MCF 10A (cell line): Measurements from ENCODE around the gene LACTB. TPM values are rescaled to one million over a fixed set of nuclear protein-coding genes. Genes with fewer than 3 reads are reported as not detected.

Source experiments
- BruUV-seq: library from RNA; stranded (reverse); fragments of 400-500 nt; replicated peaks from 2 replicates; lab custom pipeline; 2021; lab: Mats Ljungman, UMichigan
- CTCF ChIA-PET: fragments of 300-600 bp; sonication (Branson Sonifier 250); formaldehyde crosslinking; extraction: SDS; loops from one replicate; lab custom pipeline; 2021; ENCODE audit warnings: antibody characterized with exemption, inconsistent platforms; lab: Yijun Ruan, JAX
- POLR2A ChIA-PET: fragments of 300-600, 350-650 bp; sonication (Branson Sonifier 250); formaldehyde crosslinking; extraction: SDS; loops from one replicate; lab custom pipeline; 2020; ENCODE audit warnings: antibody characterized with exemption, inconsistent platforms; lab: Yijun Ruan, JAX
- DNase-seq: peaks from one replicate; pipeline ENCODE4 v3.0.0-alpha.2; 2018; ENCODE audit not compliant: unreplicated experiment
- H3K27ac Mint-ChIP-seq: one replicate; pipeline ENCODE4 v1.8.0; 2022; ENCODE audit warnings: mild to moderate bottlenecking, low read depth, mixed read lengths; ENCODE audit not compliant: unreplicated experiment
- H3K27me3 Mint-ChIP-seq: one replicate; pipeline ENCODE4 v1.8.0; 2022; ENCODE audit warnings: mixed read lengths; ENCODE audit not compliant: insufficient read depth, unreplicated experiment
- H3K36me3 Mint-ChIP-seq: one replicate; pipeline ENCODE4 v1.8.0; 2022; ENCODE audit warnings: mild to moderate bottlenecking, moderate library complexity, mixed read lengths; ENCODE audit not compliant: insufficient read depth, unreplicated experiment
- H3K4me1 Mint-ChIP-seq: one replicate; pipeline ENCODE4 v1.8.0; 2022; ENCODE audit warnings: mixed read lengths; ENCODE audit not compliant: insufficient read depth, unreplicated experiment
- H3K4me3 Mint-ChIP-seq: one replicate; pipeline ENCODE4 v1.8.0; 2022; ENCODE audit warnings: mild to moderate bottlenecking, moderate library complexity, mixed read lengths; ENCODE audit not compliant: unreplicated experiment
- H3K9me3 Mint-ChIP-seq: one replicate; pipeline ENCODE4 v1.8.0; 2022; ENCODE audit warnings: mixed read lengths; ENCODE audit not compliant: unreplicated experiment
- intact Hi-C: fragments of 100-400 bp; cut with micrococcal nuclease; formaldehyde crosslinking; loops from 2 replicates; pipeline ENCODE4 v1.14.1; 2022
- total RNA-seq: library from RNA; stranded (reverse); gene quantifications from 2 replicates; pipeline ENCODE4 v1.2.3, GENCODE V29; 2022
- TF ChIP-seq, protein P1 (sequence below): fragments of 200-600 bp; IDR thresholded peaks from one replicate; pipeline ENCODE4 v1.8.0; 2022; ENCODE audit warnings: antibody characterized with exemption, mild to moderate bottlenecking; ENCODE audit not compliant: unreplicated experiment

LACTB gene
- total RNA-seq, 1 experiment from 2014 or later = 9.9 TPM

DNA sequence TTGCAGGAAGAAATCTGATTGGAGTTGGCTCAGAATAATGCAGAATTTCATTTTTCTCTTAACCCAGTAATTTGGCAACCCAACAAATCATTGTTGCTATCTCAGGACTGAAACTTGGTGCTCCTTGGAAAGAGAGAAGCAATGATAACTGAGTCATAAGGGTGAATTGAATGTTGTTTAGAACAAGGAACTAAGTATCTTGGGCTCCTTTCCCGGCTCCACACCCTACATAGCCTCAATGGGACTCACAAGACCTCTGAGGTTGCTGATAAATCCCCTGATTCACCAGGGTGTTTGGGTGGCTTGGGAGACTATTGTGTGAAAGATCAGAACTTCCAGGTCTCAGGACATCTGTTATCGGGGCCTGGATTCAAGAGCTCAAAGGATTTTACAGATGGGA is 60.0 kb downstream of the LACTB start:
- intact Hi-C loops = no loop called here
- Mint-ChIP-seq H3K4me1 (peaks cover 15% of the 10 kb centered on the region), H3K27ac (no peak overlapping the region), H3K9me3 (no peaks in the 10 kb centered on the region), H3K27me3 (no peaks in the 10 kb centered on the region), H3K4me3 (no peak overlapping the region), H3K36me3 (no peaks in the 10 kb centered on the region)
- ChIA-PET POLR2A (interaction anchor here (1.9 kb wide), 1 partner anchor 24 kb away, joined by 7 read pairs; the partner anchor contains the start of gene RPS27L), CTCF (interaction anchor here (0.6 kb wide), 1 partner anchor 45 kb away, joined by 3 read pairs; no protein-coding TSS in a partner anchor)
- BruUV-seq = no TSS peak
- no peak for DNase-seq
- TF ChIP-seq, protein P1, sequence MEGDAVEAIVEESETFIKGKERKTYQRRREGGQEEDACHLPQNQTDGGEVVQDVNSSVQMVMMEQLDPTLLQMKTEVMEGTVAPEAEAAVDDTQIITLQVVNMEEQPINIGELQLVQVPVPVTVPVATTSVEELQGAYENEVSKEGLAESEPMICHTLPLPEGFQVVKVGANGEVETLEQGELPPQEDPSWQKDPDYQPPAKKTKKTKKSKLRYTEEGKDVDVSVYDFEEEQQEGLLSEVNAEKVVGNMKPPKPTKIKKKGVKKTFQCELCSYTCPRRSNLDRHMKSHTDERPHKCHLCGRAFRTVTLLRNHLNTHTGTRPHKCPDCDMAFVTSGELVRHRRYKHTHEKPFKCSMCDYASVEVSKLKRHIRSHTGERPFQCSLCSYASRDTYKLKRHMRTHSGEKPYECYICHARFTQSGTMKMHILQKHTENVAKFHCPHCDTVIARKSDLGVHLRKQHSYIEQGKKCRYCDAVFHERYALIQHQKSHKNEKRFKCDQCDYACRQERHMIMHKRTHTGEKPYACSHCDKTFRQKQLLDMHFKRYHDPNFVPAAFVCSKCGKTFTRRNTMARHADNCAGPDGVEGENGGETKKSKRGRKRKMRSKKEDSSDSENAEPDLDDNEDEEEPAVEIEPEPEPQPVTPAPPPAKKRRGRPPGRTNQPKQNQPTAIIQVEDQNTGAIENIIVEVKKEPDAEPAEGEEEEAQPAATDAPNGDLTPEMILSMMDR = no peak

DNA sequence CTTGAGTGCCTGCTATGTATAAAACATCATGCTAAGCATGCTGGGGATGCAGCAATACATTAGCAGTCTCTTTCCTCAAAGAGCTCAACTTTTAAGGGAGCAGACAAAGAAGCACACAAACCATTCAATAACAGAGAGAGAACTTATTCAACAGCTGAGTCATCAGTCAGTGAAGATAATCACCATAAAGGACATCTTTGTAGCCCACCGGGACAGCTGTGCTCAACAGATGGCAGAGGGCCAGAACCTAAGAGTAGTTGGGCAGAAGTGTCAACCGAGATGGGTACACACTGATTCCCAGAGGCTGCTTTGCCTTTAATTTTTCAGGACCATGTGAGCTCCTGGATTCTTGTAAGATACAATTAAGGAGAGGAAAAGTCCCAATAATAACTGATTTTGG is 63.5 kb downstream of the LACTB start:
- no peak for DNase-seq
- no peaks in the 10 kb centered on the region for H3K9me3 Mint-ChIP-seq
- no TSS peak for BruUV-seq
- no peaks in the 10 kb centered on the region for H3K36me3 Mint-ChIP-seq
- intact Hi-C loops = no loop called here
- ChIA-PET POLR2A (interaction anchor here (0.8 to 2.9 kb wide), 7 partner anchors 8 to 62 kb away, joined by 3 to 22 read pairs (median 5); partner anchors contain the start of gene RPS27L), CTCF (interaction anchor here (0.9 kb wide), 1 partner anchor 91 kb away, joined by 4 read pairs; no protein-coding TSS in a partner anchor)
- no peak overlapping the region for H3K4me3 Mint-ChIP-seq
- H3K27me3 Mint-ChIP-seq = no peaks in the 10 kb centered on the region
- peaks cover 18% of the 10 kb centered on the region for H3K4me1 Mint-ChIP-seq
- TF ChIP-seq, protein P1 = no peak
- no peak overlapping the region for H3K27ac Mint-ChIP-seq

DNA sequence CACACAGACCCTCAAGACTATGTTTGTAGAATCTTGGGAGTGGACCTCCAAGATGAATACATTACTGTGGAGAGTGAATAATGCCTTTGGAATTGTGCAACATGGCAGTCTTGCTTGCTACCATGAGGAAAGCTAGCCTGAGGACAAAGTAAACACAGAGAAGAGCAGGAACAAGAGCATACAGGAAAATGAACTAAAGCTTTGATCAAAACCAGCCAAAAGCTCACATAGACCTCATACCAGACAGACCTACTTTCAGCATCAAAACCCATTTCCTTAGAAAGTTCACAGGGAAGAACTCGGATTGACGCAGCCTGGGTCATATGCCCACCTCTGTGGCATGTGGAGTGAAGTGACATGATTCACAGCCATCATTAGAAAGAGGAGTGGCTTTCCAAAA is 64.4 kb downstream of the LACTB start:
- ChIA-PET POLR2A (interaction anchor here (0.7 to 2.9 kb wide), 10 partner anchors 9 to 134 kb away, joined by 3 to 22 read pairs (median 4); partner anchors contain the start of gene RPS27L), CTCF (interaction anchor here (0.6 kb wide), 1 partner anchor 1283 kb away, joined by 3 read pairs; no protein-coding TSS in a partner anchor)
- Mint-ChIP-seq H3K27me3 (no peaks in the 10 kb centered on the region), H3K4me3 (peak overlapping the region; percentile 22), H3K36me3 (no peaks in the 10 kb centered on the region), H3K9me3 (no peaks in the 10 kb centered on the region), H3K4me1 (peaks cover 27% of the 10 kb centered on the region), H3K27ac (peak overlapping the region; percentile 92)
- TF ChIP-seq, protein P1 = no peak
- intact Hi-C loops = no loop called here
- peak; percentile 79 for DNase-seq
- no TSS peak for BruUV-seq

DNA sequence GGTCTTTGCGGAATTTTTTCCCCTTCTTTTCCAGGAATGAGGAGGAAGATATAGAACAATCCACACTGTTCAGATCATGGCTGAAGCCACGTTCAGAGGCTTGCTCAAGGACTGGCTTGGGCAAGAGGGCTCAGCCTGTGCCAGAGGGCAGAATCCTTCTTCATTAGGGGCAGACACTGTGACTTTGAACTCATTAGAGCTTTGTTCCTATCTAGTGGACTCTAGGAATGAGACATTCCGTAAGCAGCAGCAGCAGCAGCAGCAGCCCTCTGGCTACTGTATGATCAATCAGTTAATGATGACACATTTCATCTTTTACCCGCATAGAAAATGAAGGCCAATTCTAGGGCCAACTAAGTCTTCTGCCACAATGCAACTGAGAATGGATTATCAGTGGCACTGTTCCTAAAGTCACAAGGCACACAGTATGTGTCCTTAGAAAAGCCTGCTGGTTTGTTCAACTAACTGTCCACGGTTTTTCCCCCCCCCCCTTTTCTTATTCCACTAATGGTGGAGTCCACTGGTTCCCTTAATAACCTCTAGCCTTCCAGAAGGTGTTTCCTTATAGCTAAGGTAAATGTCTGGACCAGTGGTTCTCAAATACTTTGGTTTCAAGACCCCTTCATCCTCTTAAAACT is 66.0 kb downstream of the LACTB start:
- ChIA-PET CTCF (interaction anchor here (0.7 to 1.6 kb wide), 2 partner anchors 15 to 1574 kb away, joined by 3 to 4 read pairs; no protein-coding TSS in a partner anchor), POLR2A (interaction anchor here (0.6 to 2.5 kb wide), 3 partner anchors 31 to 199 kb away, joined by 3 to 21 read pairs (median 3); partner anchors contain the start of gene RPS27L)
- no peaks in the 10 kb centered on the region for H3K36me3 Mint-ChIP-seq
- TF ChIP-seq, protein P1 = no peak
- no peaks in the 10 kb centered on the region for H3K9me3 Mint-ChIP-seq
- H3K4me1 Mint-ChIP-seq = peaks cover 34% of the 10 kb centered on the region
- H3K4me3 Mint-ChIP-seq = no peak overlapping the region
- no peaks in the 10 kb centered on the region for H3K27me3 Mint-ChIP-seq
- intact Hi-C loops = no loop called here
- no TSS peak for BruUV-seq
- no peak for DNase-seq
- H3K27ac Mint-ChIP-seq = no peak overlapping the region
